GM21423 (cell line): ENCODE data around the gene ZDHHC11B.
A peak's percentile ranks its signal among the peaks of the same experiment; 100 is the strongest.
"Not testable (repeated sequence)": the region's sequence is repeated elsewhere in the genome, so short reads cannot be mapped to it uniquely, and the experiment has no call there.

ENCODE experiments used
- ATAC-seq: cut with Tn5 transposase; IDR thresholded peaks from one replicate; pipeline ENCODE4 v1.9.1; 2021; ENCODE audit warnings: mild to moderate bottlenecking, moderate library complexity; ENCODE audit not compliant: unreplicated experiment

The ZDHHC11B gene, protein sequence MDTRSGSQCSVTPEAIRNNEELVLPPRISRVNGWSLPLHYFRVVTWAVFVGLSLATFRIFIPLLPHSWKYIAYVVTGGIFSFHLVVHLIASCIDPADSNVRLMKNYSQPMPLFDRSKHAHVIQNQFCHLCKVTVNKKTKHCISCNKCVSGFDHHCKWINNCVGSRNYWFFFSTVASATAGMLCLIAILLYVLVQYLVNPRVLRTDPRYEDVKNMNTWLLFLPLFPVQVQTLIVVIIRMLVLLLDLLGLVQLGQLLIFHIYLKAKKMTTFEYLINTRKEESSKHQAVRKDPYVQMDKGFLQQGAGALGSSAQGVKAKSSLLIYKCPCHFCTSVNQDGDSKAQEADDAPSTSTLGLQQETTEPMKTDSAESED

GRCh38 chr5:784428-785177 is at the start of gene ZDHHC11B:
TSS of gene ZDHHC11B (minus strand) at chr5:784729. CDS start at chr5:766919, 17,810 bp downstream.
- peak; percentile 62 for ATAC-seq

GRCh38 chr5:834013-834412 is 49.5 kb upstream of the ZDHHC11B start:
- ATAC-seq, result not testable (repeated sequence)

GRCh38 chr5:828194-828593 is 43.7 kb upstream of the ZDHHC11B start:
- not testable (repeated sequence) for ATAC-seq

DNA sequence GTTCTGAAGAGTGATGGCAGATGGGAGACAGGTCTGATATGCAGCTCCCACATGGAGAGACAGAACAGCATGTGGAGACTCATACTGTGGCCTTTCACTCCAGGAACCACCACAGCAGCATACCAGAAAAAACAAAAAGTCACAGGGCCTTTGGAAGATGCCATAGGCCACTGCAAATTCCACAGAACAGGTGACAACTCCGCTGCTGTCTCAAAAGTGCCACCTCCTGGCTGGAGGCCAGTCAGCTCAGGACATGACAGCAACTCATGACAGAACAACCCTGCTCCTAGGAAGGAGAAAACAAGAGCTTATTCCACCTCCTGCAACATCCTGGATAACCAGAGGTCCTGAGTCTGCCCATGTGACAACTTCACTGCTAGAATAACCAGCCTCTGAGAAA is 41.0 kb upstream of the ZDHHC11B start:
- ATAC-seq, result not testable (repeated sequence)

DNA sequence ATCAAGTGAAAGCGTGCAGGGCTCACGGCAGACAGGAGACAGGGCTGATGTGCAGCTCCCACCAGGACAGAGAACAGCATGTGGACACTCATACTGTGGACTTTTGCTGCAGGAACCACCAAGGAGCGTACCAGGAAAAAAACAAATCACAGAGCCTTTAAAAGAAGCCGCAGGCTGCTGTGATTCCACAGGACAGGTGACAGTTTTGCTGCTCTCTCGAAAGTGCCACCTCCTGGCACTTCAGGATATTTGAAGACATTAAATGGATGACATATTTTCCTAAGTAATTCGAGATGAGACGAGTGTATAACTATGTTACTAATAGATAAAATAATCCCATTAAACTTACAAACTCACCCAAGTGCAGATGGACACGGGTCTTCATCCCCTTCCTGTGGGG is 37.0 kb upstream of the ZDHHC11B start:
- no peak for ATAC-seq

DNA sequence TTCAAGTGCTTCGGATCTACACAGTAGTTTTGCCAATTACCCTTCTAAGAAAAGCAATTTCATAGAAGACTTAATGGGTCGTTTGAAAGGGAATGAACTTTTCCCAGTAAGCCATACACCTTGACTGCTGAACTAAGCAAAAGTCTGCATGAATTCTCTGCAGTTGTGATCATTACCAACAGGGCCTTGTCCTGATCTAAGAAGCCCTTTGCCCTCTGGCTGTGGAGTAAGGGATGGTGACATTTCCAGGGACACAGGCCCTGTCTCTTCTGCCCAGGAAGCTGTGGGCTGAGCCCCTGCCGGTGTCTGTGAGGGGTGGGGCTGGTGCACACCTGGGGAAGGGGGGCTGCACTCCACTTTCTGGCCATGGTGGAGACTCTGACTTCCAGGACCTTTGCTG is 35.7 kb upstream of the ZDHHC11B start:
- ATAC-seq, result no peak

DNA sequence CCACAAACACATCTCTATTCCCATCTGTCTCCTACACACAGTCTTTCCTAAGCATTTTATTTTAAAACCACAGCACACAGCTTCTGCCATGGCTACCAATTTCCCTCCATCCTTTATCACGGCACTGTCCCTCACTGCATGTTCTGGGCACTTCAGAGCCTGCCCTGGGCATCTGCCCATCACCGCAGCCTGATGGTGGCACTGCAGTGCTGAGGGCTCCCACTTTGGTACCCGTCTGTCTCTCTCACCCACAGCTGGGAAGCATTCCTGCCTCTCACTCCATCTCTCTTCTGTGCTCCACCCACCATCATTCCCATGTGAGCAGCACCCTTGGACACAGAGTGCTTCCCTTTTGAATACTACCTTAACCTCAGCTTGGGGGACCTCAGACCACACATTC is 34.5 kb upstream of the ZDHHC11B start:
- no peak for ATAC-seq

GRCh38 chr5:816176-816575 is 31.6 kb upstream of the ZDHHC11B start:
- ATAC-seq, result no peak

DNA sequence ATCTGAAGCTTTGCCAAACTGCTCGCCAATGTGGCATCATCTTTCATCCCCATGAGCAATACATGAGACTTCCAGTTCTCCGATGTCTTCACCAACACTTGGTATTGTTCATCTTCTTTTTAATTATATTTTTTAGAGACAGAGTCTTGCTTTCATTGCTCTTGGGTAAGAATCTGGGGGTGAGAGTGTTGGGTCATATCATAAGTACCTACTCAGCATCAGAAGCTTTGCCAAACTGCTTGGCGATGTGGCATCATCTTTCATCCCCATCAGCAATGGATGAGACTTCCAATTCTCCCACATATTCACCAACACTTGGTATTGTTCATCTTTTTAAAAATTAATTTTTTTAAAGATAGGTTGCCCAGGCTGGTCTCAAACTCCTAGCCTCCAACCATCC is 30.9 kb upstream of the ZDHHC11B start:
- ATAC-seq, result no peak

GRCh38 chr5:813575-813974 is 29.0 kb upstream of the ZDHHC11B start:
- ATAC-seq, result not testable (repeated sequence)

DNA sequence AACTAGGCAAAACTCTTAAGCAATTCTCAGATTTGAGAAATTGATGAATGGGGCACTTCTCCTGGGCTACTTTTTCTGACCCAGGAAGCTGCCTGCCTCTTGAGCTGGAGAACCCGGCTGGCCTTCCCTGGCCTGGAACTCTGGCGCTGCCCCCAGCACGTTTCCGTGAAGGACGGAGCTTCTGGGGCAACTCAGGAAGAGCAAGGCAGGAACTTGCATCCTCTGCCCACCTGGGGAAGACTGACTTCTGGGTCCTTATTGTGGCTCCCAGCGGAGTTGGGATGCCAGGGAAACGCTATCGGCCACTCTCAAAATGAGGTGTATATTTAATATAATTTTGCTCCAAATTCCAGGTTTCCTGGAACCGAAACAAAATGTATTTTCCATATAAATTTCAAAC is 26.9 kb upstream of the ZDHHC11B start:
- not testable (repeated sequence) for ATAC-seq

GRCh38 chr5:807719-808514 is 23.4 kb upstream of the ZDHHC11B start:
- ATAC-seq, result not testable (repeated sequence)

DNA sequence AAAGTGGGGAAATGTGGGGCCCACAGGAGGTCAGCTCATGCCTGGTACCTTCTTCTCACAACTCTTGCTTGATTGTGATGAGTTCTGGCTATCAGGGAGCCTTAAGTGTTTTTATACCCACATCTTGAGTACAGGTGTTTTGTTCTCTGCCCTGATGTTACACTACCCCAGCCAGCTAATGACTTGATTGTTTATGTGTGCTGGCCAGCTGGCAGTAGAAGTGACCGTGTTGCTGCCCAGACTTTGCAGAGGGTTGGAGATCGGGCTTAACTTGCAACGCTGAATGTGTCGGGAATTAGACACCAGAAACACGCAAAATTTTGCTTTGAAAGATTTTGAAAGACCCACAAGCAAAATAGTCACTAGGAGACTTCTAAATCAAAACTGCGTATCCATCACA is 16.9 kb upstream of the ZDHHC11B start:
- no peak for ATAC-seq

- not testable (repeated sequence) for ATAC-seq
Observed at GRCh38 chr5:801055-801454, 16.5 kb upstream of the ZDHHC11B start.

DNA sequence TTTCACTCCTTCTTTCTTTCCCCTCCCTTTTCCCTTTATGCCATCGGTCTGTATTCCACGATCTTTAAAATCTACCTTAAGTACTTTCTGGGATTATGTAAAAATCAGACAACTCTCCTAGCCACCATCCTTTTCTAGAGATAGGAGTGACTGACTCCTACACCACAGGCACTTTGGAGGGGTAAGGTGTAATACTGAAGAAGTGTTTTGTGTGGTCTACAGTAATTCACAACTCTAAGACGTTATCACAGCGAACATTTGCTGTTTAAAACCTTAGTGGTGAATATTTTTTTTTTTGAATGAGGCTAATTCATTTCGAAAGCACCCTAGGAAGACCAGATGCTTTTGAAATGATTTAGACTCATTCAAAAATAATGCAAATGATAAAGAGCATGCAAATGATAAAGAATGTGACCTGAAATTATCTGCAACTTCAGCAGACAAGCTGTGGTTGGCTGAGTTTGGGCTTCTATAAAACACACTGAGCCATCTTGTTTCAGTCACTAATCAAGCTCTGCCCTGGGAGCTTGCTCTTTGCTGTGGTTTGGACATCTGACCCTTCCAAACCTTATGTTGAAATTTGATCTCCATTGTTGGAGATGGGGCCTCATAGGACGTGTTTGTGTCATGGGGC is 14.1 kb upstream of the ZDHHC11B start:
- ATAC-seq, result not testable (repeated sequence)

DNA sequence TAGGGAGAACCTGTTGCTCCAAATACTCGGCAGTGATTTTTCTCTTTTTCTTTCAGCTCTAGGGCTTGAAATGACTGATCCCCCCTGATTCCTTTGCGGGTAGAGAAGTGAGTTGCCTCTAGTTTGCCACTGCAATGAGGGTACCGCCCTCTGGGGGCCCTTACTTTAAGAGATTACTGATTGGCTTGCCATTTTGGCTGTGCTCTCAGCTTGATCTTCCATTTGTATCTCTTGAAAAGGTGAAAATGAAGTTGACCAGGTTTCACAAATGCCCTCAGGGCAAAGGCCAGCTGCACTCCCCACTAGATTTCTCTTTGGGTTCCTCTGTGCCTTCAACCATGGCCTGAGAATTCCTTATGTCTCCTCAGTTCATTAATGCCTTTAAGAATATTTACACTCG is 13.5 kb upstream of the ZDHHC11B start:
- not testable (repeated sequence) for ATAC-seq

GRCh38 chr5:795873-796272 is 11.3 kb upstream of the ZDHHC11B start:
- not testable (repeated sequence) for ATAC-seq

DNA sequence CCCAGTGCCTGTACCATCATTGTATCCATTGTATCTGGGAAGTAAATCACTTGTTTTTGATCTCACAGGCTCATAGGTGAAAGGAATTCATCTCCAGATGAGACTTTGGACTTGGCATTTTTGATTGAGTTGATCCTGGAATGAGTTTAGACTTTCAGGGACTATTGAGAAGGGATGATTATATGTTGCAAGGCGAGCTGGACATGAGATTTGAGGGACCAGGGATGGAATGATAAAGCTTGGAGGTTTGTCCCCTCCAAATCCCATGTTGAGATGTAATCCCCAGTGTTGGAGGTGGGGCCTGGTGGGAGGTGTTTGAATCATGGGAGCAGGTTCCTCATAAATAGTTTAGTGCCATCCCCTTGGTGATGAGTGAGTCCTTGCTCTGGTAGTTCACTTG is 10.4 kb upstream of the ZDHHC11B start:
- ATAC-seq, result not testable (repeated sequence)

DNA sequence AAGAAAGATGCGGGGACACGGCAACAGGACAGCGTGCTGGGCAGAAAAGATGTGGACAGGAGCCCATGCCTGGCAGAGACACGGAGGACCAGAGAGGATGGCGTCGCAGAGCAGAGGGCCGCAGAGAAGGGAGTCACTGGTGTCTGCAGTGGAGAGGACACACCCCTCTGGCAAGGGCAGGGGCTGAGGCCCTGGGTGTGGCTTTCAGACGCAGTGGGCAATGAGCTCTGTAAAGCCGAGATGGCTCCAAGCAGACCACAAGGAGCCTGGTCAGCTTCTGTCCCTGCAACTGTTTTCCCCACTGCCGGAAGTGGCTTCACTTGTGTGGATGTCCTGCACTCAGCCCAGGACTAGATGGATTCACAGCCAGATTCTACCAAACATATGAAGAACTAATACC is 4.2 kb upstream of the ZDHHC11B start:
- ATAC-seq, result not testable (repeated sequence)

DNA sequence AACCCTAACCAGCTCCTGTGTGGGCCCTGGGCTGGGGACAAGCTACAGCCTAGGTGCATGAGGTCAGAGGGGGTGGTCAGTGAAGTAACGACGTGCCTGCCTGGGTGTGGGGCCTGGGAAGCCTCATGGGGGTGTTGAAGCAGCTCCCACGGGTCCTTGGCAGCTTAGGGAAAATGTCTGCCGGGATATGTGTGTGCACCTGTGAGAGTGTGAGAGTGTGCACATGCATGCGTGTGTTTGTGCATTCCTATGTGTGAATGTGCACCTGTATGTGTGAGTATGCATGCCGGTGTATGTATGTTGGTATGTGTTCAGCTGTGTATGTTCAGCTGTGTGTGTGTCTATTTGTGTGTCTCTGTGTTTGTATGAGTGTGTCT is 3.3 kb upstream of the ZDHHC11B start:
- ATAC-seq, result not testable (repeated sequence)
